Measurements from ENCODE around the gene NIPBL. TPM values are rescaled to one million over a fixed set of nuclear protein-coding genes. Genes with fewer than 3 reads are reported as not detected.
"Not testable (repeated sequence)": the region's sequence is repeated elsewhere in the genome, so short reads cannot be mapped to it uniquely, and the experiment has no call there.

Gene NIPBL
- total RNA-seq, 1 experiment from 2014 or later = 13.0 TPM

- DNase-seq (ENCODE audit: low read depth) = peak; percentile 68
Observed at GRCh38 chr5:36878392-36879082, 2.0 kb downstream of the NIPBL start.

- DNase-seq (ENCODE audit: low read depth) = no peak
Observed at GRCh38 chr5:36879274-36880033, 2.9 kb downstream of the NIPBL start.

- DNase-seq (ENCODE audit: low read depth) = no peak
Observed at GRCh38 chr5:36880761-36881160, 4.2 kb downstream of the NIPBL start.

- no peak for DNase-seq (ENCODE audit: low read depth)
Observed at GRCh38 chr5:36881304-36881703, 4.7 kb downstream of the NIPBL start.

GRCh38 chr5:36881807-36882206, 5.2 kb downstream of the NIPBL start:
- no peak for DNase-seq (ENCODE audit: low read depth)

GRCh38 chr5:36882250-36882649, 5.7 kb downstream of the NIPBL start:
- no peak for DNase-seq (ENCODE audit: low read depth)

GRCh38 chr5:36883894-36884462, 7.4 kb downstream of the NIPBL start:
- no peak for DNase-seq (ENCODE audit: low read depth)

- DNase-seq (ENCODE audit: low read depth) = no peak
Observed at GRCh38 chr5:36885149-36885548, 8.6 kb downstream of the NIPBL start.

- no peak for DNase-seq (ENCODE audit: low read depth)
Observed at GRCh38 chr5:36885566-36886485, 9.3 kb downstream of the NIPBL start.

GRCh38 chr5:36886791-36887190, 10.2 kb downstream of the NIPBL start:
- no peak for DNase-seq (ENCODE audit: low read depth)

- DNase-seq (ENCODE audit: low read depth) = no peak
Observed at GRCh38 chr5:36887532-36887931, 11.0 kb downstream of the NIPBL start.

GRCh38 chr5:36888303-36888702, 11.7 kb downstream of the NIPBL start:
- no peak for DNase-seq (ENCODE audit: low read depth)

GRCh38 chr5:36889264-36889663, 12.7 kb downstream of the NIPBL start:
- no peak for DNase-seq (ENCODE audit: low read depth)

- no peak for DNase-seq (ENCODE audit: low read depth)
Observed at GRCh38 chr5:36891266-36891665, 14.7 kb downstream of the NIPBL start.

GRCh38 chr5:36892085-36892830, 15.7 kb downstream of the NIPBL start:
- not testable (repeated sequence) for DNase-seq (ENCODE audit: low read depth)

GRCh38 chr5:36894954-36895353, 18.4 kb downstream of the NIPBL start:
- DNase-seq (ENCODE audit: low read depth) = no peak

- DNase-seq (ENCODE audit: low read depth) = no peak
Observed at GRCh38 chr5:36896476-36896875, 19.9 kb downstream of the NIPBL start.

GRCh38 chr5:36897616-36898015, 21.0 kb downstream of the NIPBL start:
- no peak for DNase-seq (ENCODE audit: low read depth)

GRCh38 chr5:36899860-36900259, 23.3 kb downstream of the NIPBL start:
- DNase-seq (ENCODE audit: low read depth) = no peak

- DNase-seq (ENCODE audit: low read depth) = no peak
Observed at GRCh38 chr5:36900283-36900682, 23.7 kb downstream of the NIPBL start.

- not testable (repeated sequence) for DNase-seq (ENCODE audit: low read depth)
Observed at GRCh38 chr5:36901077-36901476, 24.5 kb downstream of the NIPBL start.

Data from HT1080 (cell line).